ENCODE results near the gene METTL9.

Gene METTL9

DNA sequence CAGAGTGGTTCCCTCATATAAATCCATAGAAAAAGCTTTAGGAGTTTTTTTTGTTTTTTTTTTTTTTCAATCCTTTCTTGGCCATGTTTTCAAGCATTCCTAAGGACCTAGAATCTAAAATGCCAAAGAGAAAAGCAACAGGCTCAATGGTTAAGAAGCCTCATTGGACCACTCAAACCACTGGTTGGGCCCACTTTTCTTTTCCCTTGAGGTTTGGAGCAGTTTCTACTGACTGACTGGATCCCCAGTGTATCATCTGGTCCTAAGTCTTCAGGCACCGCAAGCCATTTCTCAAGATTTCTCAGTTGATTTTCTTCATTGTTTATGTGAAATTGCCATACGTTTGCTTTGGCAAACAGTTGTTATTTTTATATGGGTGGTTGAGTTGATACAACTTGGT lies 14.4 kb downstream of the METTL9 start (continued):
- TF ChIP-seq, protein P1, sequence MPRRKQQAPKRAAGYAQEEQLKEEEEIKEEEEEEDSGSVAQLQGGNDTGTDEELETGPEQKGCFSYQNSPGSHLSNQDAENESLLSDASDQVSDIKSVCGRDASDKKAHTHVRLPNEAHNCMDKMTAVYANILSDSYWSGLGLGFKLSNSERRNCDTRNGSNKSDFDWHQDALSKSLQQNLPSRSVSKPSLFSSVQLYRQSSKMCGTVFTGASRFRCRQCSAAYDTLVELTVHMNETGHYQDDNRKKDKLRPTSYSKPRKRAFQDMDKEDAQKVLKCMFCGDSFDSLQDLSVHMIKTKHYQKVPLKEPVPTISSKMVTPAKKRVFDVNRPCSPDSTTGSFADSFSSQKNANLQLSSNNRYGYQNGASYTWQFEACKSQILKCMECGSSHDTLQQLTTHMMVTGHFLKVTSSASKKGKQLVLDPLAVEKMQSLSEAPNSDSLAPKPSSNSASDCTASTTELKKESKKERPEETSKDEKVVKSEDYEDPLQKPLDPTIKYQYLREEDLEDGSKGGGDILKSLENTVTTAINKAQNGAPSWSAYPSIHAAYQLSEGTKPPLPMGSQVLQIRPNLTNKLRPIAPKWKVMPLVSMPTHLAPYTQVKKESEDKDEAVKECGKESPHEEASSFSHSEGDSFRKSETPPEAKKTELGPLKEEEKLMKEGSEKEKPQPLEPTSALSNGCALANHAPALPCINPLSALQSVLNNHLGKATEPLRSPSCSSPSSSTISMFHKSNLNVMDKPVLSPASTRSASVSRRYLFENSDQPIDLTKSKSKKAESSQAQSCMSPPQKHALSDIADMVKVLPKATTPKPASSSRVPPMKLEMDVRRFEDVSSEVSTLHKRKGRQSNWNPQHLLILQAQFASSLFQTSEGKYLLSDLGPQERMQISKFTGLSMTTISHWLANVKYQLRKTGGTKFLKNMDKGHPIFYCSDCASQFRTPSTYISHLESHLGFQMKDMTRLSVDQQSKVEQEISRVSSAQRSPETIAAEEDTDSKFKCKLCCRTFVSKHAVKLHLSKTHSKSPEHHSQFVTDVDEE (CRISPR knock-in tag; IDR thresholded peaks at IDR 0.05), result no peak
- no peak for TF ChIP-seq SNAI2 (CRISPR knock-in tag; IDR thresholded peaks at IDR 0.05)
- TF ChIP-seq ZFP30 (CRISPR knock-in tag; IDR thresholded peaks at IDR 0.05), result no peak
- TF ChIP-seq PPARA (CRISPR knock-in tag; IDR thresholded peaks at IDR 0.05; ENCODE audit: borderline replicate concordance), result no peak

DNA sequence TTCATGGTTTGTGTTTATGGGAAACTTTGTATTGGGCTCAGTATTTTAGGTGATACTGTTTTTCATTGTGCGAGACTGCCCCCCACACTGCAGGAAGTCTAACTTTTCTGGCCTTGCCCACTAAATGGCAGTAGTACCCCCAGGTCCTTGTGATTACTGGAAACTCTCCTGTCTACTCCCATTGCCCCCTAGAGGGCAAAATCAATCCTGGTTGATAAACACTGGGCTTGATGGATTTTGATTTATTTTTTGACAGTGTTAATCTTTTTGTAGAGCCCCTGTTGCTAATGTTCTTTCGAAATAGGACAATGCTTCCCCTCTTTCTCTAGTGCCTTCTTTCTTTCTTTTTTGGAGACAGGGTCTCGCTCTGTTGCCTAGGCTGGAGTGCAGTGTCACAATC lies 15.5 kb downstream of the METTL9 start:
- TF ChIP-seq ARNTL (CRISPR knock-in tag; IDR thresholded peaks at IDR 0.05; ENCODE audit: borderline replicate concordance, low read depth) (no peak), ZFP3 (CRISPR knock-in tag; IDR thresholded peaks at IDR 0.05) (no peak), ZC3H10 (CRISPR knock-in tag; IDR thresholded peaks at IDR 0.05) (no peak), PPARA (CRISPR knock-in tag; IDR thresholded peaks at IDR 0.05; ENCODE audit: borderline replicate concordance) (no peak), ZNF565 (CRISPR knock-in tag; conservative IDR thresholded peaks at IDR 0.05; ENCODE audit: low read depth) (no peak), RARB (CRISPR knock-in tag; IDR thresholded peaks at IDR 0.05) (no peak)
- TF ChIP-seq, protein P2, sequence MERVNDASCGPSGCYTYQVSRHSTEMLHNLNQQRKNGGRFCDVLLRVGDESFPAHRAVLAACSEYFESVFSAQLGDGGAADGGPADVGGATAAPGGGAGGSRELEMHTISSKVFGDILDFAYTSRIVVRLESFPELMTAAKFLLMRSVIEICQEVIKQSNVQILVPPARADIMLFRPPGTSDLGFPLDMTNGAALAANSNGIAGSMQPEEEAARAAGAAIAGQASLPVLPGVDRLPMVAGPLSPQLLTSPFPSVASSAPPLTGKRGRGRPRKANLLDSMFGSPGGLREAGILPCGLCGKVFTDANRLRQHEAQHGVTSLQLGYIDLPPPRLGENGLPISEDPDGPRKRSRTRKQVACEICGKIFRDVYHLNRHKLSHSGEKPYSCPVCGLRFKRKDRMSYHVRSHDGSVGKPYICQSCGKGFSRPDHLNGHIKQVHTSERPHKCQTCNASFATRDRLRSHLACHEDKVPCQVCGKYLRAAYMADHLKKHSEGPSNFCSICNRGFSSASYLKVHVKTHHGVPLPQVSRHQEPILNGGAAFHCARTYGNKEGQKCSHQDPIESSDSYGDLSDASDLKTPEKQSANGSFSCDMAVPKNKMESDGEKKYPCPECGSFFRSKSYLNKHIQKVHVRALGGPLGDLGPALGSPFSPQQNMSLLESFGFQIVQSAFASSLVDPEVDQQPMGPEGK (CRISPR knock-in tag; IDR thresholded peaks at IDR 0.05; ENCODE audit: borderline replicate concordance), result no peak
- TF ChIP-seq, protein P3, sequence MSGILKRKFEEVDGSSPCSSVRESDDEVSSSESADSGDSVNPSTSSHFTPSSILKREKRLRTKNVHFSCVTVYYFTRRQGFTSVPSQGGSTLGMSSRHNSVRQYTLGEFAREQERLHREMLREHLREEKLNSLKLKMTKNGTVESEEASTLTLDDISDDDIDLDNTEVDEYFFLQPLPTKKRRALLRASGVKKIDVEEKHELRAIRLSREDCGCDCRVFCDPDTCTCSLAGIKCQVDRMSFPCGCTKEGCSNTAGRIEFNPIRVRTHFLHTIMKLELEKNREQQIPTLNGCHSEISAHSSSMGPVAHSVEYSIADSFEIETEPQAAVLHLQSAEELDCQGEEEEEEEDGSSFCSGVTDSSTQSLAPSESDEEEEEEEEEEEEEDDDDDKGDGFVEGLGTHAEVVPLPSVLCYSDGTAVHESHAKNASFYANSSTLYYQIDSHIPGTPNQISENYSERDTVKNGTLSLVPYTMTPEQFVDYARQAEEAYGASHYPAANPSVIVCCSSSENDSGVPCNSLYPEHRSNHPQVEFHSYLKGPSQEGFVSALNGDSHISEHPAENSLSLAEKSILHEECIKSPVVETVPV (CRISPR knock-in tag; IDR thresholded peaks at IDR 0.05), result no peak
- ATAC-seq, result no peak

DNA sequence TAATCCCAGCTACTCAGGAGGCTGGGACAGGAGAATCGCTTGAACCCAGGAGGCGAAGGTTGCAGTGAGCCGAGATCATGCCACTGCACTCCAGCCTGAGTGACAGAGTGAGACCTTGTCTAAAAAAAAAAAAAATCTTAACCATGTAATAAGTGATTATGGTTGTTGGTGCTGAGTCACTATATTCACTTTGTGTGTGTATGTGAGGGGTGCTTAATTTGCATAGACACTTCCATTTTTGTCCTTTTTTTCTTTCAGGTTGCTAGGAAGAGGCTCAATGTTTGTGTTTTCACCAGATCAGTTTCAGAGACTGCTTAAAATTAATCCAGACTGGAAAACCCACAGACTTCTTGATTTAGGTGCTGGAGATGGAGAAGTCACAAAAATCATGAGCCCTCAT lies 18.2 kb downstream of the METTL9 start:
- TF ChIP-seq GLIS3 (CRISPR knock-in tag; IDR thresholded peaks at IDR 0.05) (no peak), TCF4 (CRISPR knock-in tag; IDR thresholded peaks at IDR 0.05; ENCODE audit: borderline replicate concordance) (no peak)
- ATAC-seq, result no peak

DNA sequence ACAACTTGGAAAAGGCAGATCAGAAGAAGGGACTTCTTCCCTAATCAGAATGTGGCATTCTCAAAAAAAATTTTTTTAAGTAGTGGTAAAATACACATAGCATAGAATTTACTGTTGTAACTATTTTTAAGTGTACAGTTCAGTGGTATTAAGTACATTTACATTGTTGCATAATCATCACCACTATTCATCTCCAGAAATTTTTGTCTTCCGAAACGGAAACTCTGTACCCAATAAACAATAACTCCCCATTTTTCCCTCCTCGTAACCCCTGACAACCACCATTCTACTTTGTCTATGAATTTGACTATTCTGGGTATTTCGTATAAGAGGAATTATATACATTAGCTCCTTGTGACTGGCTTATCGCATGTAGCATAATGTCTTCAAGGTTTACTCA lies 18.9 kb downstream of the METTL9 start:
- TF ChIP-seq ZNF565 (CRISPR knock-in tag; conservative IDR thresholded peaks at IDR 0.05; ENCODE audit: low read depth), result no peak
- TF ChIP-seq ARNTL (CRISPR knock-in tag; IDR thresholded peaks at IDR 0.05; ENCODE audit: borderline replicate concordance, low read depth), result no peak
- no peak for TF ChIP-seq ZNF8 (CRISPR knock-in tag; IDR thresholded peaks at IDR 0.05)
- TF ChIP-seq ZNF70 (CRISPR knock-in tag; IDR thresholded peaks at IDR 0.05), result no peak
- TF ChIP-seq TCF4 (CRISPR knock-in tag; IDR thresholded peaks at IDR 0.05; ENCODE audit: borderline replicate concordance), result no peak
- no peak for TF ChIP-seq BACH2 (CRISPR knock-in tag; IDR thresholded peaks at IDR 0.05; ENCODE audit: borderline replicate concordance)
- no peak for TF ChIP-seq ZFP3 (CRISPR knock-in tag; IDR thresholded peaks at IDR 0.05)
- TF ChIP-seq, protein P3 (CRISPR knock-in tag; IDR thresholded peaks at IDR 0.05), result no peak
- no peak for TF ChIP-seq ISL1 (CRISPR knock-in tag; IDR thresholded peaks at IDR 0.05)
- TF ChIP-seq ZFP30 (CRISPR knock-in tag; IDR thresholded peaks at IDR 0.05), result no peak
- TF ChIP-seq, protein P2 (CRISPR knock-in tag; IDR thresholded peaks at IDR 0.05; ENCODE audit: borderline replicate concordance), result no peak
- no peak for TF ChIP-seq GLIS3 (CRISPR knock-in tag; IDR thresholded peaks at IDR 0.05)
- no peak for TF ChIP-seq CSDC2 (CRISPR knock-in tag; IDR thresholded peaks at IDR 0.05)
- TF ChIP-seq OSR1 (CRISPR knock-in tag; IDR thresholded peaks at IDR 0.05), result no peak
- TF ChIP-seq TOX (CRISPR knock-in tag; IDR thresholded peaks at IDR 0.05; ENCODE audit: borderline replicate concordance), result no peak
- TF ChIP-seq, protein P1 (CRISPR knock-in tag; IDR thresholded peaks at IDR 0.05), result no peak
- TF ChIP-seq ESRRG (CRISPR knock-in tag; IDR thresholded peaks at IDR 0.05), result no peak
- TF ChIP-seq PPARA (CRISPR knock-in tag; IDR thresholded peaks at IDR 0.05; ENCODE audit: borderline replicate concordance), result no peak
- no peak for TF ChIP-seq SNAI2 (CRISPR knock-in tag; IDR thresholded peaks at IDR 0.05)

More for the DNA sequence above, 18.9 kb downstream of the METTL9 start:
- no peak for ATAC-seq

Data from SK-N-SH treated with all-trans-retinoic acid at 6 μM for 48 hours (cell line).